ENCODE measurements around the gene PRSS23.
A peak's percentile ranks its signal among the peaks of the same experiment; 100 is the strongest.

The PRSS23 gene

GRCh38 chr11:86782742-86783141 is 17.6 kb upstream of the PRSS23 start:
- H3K27ac ChIP-seq = no peak overlapping the region
- TF ChIP-seq CTCF (conservative IDR thresholded peaks at IDR 0.05) (no peak), ZFX (IDR thresholded peaks at IDR 0.05) (no peak)

DNA sequence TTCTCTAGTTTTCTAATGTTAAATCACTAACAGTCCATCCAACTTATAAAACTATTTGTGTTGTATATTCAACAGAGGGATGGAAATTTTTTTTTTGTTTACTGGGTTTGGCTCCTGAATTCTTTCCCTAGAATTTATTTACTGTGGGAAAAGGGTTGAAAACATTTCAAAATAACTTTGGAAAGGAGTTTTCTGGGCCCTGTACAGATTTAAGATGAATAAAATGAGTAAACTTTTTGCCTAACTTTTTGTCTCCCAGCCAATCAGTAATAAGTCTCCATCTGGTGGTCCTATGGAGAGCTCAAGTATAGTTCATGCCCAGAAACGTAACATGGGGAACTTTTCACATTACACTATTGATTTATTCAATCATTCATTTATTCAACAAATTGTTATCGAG is 16.7 kb upstream of the PRSS23 start:
- TF ChIP-seq ZFX (IDR thresholded peaks at IDR 0.05) = no peak
- no peak for TF ChIP-seq CTCF (conservative IDR thresholded peaks at IDR 0.05)
- no peak overlapping the region for H3K27ac ChIP-seq

GRCh38 chr11:86784241-86784681 is 16.1 kb upstream of the PRSS23 start:
- TF ChIP-seq ZFX (IDR thresholded peaks at IDR 0.05) (no peak), CTCF (conservative IDR thresholded peaks at IDR 0.05) (no peak)
- H3K27ac ChIP-seq = no peak overlapping the region

- H3K27ac ChIP-seq = no peak overlapping the region
- TF ChIP-seq CTCF (conservative IDR thresholded peaks at IDR 0.05) (no peak), ZFX (IDR thresholded peaks at IDR 0.05) (no peak)
These were observed 14.8 kb upstream of the PRSS23 start for GRCh38 chr11:86785576-86785975.

DNA sequence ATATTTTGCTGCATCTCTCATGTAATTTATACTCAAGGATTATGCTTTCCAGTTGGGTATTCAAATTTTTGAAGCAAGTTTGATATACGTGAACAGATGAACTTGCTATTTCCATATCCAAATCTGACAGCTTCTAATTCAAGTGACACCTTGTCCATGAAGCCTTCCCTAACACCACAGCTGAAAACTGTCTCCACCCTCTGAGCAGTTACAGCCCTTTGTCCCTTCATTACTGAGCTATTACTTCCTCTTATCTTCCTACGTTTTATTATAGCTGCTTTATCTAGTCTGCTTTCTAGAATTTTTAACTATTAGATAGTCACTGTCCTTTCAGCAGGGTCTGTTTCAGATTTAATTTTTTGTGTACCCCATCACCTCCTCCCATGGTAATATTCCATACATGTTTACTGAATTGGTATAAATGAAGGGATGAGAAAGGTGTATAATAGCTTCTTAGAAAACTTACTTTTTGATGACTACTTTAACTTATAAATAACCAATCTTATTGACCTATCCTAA is 13.3 kb upstream of the PRSS23 start:
- TF ChIP-seq CTCF (conservative IDR thresholded peaks at IDR 0.05) (no peak), ZFX (IDR thresholded peaks at IDR 0.05) (no peak)
- no peak overlapping the region for H3K27ac ChIP-seq

DNA sequence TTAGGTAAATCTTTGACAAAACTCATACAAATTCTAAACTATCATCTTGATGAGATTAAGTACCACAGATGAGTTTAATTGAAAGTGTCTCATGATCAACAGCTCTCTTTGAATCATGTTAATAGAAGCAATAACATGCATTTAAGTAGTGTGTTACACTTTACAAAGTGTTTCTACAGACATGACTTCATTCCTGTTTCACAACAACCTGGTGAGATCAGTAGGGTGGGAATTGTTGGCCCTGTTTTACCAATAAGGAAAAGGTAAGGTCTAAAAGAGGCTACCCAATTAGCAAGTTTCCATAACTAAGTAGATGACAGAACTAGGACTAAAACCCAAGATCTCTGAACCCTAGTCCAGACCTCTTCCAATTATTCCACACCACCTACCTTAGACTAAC is 12.7 kb upstream of the PRSS23 start:
- H3K27ac ChIP-seq = no peak overlapping the region
- no peak for TF ChIP-seq CTCF (conservative IDR thresholded peaks at IDR 0.05)
- TF ChIP-seq ZFX (IDR thresholded peaks at IDR 0.05) = no peak

DNA sequence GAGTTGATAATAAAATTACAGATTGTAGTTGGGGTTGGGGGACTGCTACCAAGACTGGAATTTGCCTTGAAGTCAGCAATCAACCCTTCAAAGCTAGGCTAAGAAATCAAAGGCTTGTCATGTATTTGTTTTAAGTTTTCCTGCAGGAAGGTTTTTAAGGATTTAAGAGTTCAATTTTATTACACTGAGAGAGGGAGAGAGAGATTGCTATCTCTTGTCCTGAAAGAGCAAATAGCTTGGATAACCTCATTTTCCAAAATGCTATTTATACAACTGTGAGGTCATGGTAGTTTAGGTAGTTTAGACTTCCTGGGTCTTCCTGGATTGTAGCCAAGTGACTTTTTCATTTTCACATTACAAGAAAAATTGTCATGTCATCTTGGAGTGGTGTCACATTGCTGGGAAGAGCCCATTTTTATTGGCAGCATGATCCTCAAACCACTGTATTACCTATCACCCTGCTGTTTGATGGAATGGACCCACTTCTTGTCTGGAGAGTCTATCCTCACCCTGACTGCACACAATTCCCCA is 10.1 kb upstream of the PRSS23 start:
- H3K27ac ChIP-seq = peak overlapping the region; percentile 66
- no peak for TF ChIP-seq ZFX (IDR thresholded peaks at IDR 0.05)
